Dendritic cell treated with granulocyte-macrophage colony-stimulating factor and Interleukin-4, amounts not matched to agents 40 ng/mL and 50 ng/mL, for 4 days (primary cell): ENCODE measurements around the gene NDUFS2.

Experiments used
- H3K27ac Mint-ChIP-seq: one replicate; pipeline ENCODE4 v1.8.0; 2022; ENCODE audit warnings: mild to moderate bottlenecking, mixed read lengths
- H3K27me3 Mint-ChIP-seq: one replicate; pipeline ENCODE4 v1.8.0; 2022; ENCODE audit warnings: mild to moderate bottlenecking, mixed read lengths
- H3K36me3 Mint-ChIP-seq: one replicate; pipeline ENCODE4 v1.8.0; 2022; ENCODE audit warnings: low read depth, mixed read lengths
- H3K4me1 Mint-ChIP-seq: one replicate; pipeline ENCODE4 v1.8.0; 2022; ENCODE audit warnings: low read depth, mixed read lengths
- H3K4me3 Mint-ChIP-seq: one replicate; pipeline ENCODE4 v1.8.0; 2022; ENCODE audit warnings: mild to moderate bottlenecking, moderate library complexity, mixed read lengths
- H3K9me3 Mint-ChIP-seq: one replicate; pipeline ENCODE4 v1.8.0; 2022; ENCODE audit warnings: mixed read lengths
- intact Hi-C: fragments of 100-400 bp; cut with micrococcal nuclease; formaldehyde crosslinking; loops from one replicate; pipeline ENCODE4 v1.15.0; 2022

The NDUFS2 gene

DNA sequence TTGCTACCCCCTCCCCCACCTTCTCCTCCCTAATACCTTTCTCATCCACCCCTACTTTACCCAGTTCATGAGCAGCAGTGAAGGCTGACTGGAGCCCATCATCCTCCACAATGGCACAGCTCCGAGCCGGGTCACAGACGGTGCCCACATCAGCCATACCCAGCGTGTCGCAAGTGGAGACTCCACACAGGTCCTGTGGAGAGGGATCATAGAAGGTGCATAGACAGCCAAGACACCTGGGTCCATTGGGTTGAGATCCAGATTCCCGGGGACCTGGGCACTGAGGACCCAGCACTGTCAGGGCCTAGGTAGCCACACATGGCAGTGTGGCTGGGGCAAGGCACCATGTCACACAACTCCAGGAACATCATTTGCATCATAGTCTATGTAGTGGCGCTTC is 6.1 kb upstream of the NDUFS2 start:
- Mint-ChIP-seq H3K27me3 (peaks cover 4% of the 10 kb centered on the region), H3K27ac (peak overlapping the region; percentile 56), H3K4me3 (no peak overlapping the region), H3K4me1 (peaks cover 94% of the 10 kb centered on the region), H3K36me3 (no peaks in the 10 kb centered on the region), H3K9me3 (no peaks in the 10 kb centered on the region)
- intact Hi-C loops = no loop called here

DNA sequence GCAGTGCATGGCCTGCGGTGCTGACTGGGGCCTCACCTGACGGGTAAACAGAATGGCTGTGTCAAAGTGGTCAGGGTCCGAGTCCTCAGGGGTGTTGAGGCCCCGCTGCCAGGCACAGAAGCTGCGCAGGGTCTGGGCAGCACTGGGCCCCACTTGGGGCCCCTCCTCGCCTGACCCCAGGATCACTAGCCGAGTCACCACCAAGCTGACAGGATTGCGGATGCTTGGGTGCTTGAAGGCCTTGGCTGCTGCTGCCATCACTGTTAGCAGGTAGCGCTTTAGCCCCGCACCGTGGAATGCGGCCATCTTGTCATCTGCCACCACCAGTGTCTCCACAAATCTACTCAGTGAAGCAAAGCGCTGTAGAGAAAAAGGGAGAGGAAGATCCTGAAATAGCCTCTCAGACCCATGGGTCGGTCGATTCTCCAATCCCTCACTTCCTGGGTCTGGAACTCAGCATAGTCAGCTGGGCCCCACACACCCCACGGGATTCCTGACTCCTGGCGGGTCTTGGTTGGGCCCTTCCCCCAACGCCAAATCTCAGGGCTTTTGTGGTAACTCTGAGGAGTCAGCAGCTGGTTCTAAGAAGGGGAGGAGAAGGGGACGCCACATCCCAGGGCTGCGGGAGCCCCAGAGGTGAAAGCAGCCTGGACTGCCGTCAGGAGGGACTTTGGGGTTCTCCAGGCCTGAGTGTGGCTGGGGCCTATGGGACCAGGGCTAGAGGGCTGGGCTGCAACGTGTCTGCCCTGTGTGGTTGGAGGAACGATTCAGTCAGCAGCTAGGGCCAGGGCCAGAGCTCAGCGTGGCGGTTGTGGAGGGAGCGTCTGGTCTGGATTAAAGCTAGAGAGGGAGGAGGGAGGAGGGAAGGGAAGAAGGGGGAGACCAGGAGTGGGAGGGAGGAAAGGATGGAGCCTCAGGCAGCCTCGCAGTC is 5.4 kb upstream of the NDUFS2 start:
- no peak overlapping the region for H3K4me3 Mint-ChIP-seq
- intact Hi-C loops = no loop called here
- peak overlapping the region; percentile 56 for H3K27ac Mint-ChIP-seq
- H3K4me1 Mint-ChIP-seq = peaks cover 94% of the 10 kb centered on the region
- H3K9me3 Mint-ChIP-seq = no peaks in the 10 kb centered on the region
- no peaks in the 10 kb centered on the region for H3K36me3 Mint-ChIP-seq
- H3K27me3 Mint-ChIP-seq = peaks cover 4% of the 10 kb centered on the region

DNA sequence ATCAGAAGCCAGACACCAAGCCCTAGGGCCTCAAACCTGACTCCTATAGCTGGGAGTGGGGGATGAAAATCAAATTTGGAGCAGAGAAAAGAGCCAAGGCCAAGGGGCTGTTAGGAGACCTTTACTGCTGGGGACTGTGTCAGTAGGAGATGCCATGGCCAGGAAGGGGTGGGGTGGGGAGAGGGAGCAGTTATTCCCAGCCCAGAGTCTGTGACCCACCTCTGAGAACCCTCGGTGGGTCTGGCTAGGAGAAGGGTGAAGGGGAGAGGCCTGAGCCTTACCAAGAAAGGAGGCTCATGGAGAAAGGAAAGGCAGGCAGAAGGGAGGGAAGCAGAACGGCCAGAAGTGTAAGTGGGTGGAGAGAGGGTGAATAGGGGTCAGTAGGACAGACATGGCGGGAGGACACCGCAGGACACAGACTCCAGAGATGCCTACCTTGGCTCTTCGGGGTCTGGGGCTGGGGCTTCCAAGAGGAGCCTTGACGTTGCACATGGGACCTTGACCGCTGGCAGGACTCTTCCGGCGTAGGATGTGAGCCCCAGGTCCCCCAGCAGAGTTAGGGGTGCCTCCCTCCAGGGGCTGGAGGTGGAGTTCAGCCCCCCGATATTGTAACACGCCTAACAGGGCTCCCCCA is 4.5 kb upstream of the NDUFS2 start:
- no peak overlapping the region for H3K4me3 Mint-ChIP-seq
- H3K27ac Mint-ChIP-seq = peak overlapping the region; percentile 56
- H3K9me3 Mint-ChIP-seq = no peaks in the 10 kb centered on the region

DNA sequence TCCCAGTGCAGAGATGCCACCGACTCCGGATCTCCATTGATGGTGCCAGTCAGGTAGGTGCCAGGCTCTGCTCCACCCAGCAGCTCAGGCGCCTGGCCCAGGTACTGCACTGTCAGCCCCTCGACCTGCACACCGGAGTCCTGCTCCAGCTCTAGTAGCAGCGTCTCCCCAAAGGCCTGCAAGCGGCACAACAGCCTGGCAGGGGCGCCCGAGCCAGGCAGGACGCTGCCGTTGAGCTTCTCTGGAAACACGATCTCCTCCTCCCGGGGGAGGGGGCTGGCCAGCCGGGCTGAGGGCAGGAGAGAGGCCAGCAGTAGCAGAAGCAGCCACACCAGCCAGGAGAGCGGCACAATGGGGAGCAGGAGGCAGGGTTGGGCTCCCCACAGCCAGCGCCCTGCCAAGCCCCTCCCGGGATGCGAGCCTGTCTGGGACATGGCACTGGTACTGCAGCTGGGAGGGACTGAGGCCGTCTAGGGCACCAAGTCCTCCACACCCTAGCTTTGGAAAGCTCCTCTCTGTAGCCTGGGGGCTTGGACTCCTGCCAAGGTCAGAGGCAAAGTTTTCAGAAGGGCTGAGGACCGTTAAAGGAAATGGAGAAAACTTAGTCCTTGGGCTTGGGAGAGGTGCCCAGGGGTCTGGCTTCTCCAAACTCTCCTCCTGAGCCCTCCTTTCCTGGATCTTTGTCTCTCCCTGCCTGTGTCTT is 3.8 kb upstream of the NDUFS2 start:
- intact Hi-C loops = no loop called here
- Mint-ChIP-seq H3K9me3 (no peaks in the 10 kb centered on the region), H3K4me1 (peaks cover 81% of the 10 kb centered on the region), H3K36me3 (no peaks in the 10 kb centered on the region), H3K27me3 (peaks cover 4% of the 10 kb centered on the region), H3K27ac (peak overlapping the region; percentile 56), H3K4me3 (no peak overlapping the region)

More for the DNA sequence above, 4.5 kb upstream of the NDUFS2 start:
- H3K36me3 Mint-ChIP-seq = no peaks in the 10 kb centered on the region
- peaks cover 87% of the 10 kb centered on the region for H3K4me1 Mint-ChIP-seq
- intact Hi-C loops = no loop called here
- peaks cover 4% of the 10 kb centered on the region for H3K27me3 Mint-ChIP-seq

DNA sequence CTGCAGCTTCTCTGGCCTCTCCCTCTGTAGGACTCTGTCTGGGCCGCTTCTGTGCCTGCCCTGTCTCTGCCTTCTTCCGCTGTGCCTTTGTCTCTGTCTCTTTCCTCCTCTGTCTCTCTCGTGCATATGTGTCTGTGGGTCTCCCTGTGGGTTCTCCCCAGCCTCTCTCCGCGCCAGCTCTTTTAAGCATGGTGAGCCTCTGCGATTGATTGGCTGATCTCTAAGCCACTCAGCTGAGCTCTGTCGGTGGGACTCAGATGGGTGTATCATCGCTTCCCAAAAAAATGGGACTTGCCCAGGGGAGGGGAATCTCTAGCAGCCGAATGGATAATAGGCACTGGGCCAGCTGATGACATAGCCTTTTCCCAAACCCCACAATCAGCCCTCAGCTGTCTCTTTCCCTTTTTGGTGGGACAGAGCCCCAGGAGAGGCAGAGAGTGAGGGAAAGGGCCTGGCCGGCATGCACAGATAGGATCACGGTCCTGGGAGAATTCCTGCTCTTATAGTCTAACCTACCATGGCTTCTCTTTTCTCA is 3.2 kb upstream of the NDUFS2 start, which contains the start of gene ADAMTS4:
TSS of gene ADAMTS4 (minus strand) at position 158 of the 535 bp plus-strand sequence. CDS start 427 bp downstream, outside the sequence.
- Mint-ChIP-seq H3K36me3 (peaks cover 6% of the 10 kb centered on the region), H3K4me1 (peaks cover 81% of the 10 kb centered on the region), H3K27ac (peak within 1 kb of the TSS; percentile 95), H3K27me3 (peaks cover 4% of the 10 kb centered on the region), H3K4me3 (no peak within 1 kb of the TSS), H3K9me3 (no peaks in the 10 kb centered on the region)
- intact Hi-C loops = no loop called here

DNA sequence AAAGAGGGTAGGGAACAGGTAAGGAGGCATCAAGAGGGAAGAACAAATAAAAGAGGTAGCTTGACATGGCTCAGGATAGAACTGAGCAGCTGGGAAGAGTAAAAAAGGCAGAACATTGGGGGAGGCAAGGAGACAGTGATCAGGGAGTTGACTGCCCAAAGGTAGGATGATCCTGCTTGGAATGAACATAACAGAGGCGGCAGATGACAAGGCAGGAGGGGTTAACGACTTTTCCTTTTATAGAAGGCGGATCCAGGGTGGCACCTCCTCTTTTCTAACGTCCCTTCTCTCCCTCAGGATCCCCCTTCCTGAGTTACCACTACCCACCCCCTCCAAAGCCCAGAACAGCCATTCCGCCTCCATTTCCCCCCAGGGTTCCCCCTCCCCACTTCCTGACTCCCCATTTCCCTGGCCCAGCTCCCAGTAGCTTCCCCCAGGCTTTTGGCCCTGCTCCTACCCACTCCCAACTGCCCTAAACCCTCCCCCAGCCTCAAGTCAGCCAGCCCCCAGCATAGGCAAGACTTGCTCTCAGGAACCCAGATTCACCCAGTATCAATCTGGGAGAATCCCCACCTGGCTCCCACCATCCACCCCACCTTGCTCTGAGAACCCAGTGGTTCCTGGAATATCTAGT is 2.5 kb upstream of the NDUFS2 start:
- intact Hi-C loops = no loop called here
- H3K27ac Mint-ChIP-seq = peak overlapping the region; percentile 95
- peaks cover 4% of the 10 kb centered on the region for H3K27me3 Mint-ChIP-seq
- H3K4me3 Mint-ChIP-seq = no peak overlapping the region
- H3K36me3 Mint-ChIP-seq = peaks cover 12% of the 10 kb centered on the region
- H3K4me1 Mint-ChIP-seq = peaks cover 82% of the 10 kb centered on the region
- no peaks in the 10 kb centered on the region for H3K9me3 Mint-ChIP-seq

DNA sequence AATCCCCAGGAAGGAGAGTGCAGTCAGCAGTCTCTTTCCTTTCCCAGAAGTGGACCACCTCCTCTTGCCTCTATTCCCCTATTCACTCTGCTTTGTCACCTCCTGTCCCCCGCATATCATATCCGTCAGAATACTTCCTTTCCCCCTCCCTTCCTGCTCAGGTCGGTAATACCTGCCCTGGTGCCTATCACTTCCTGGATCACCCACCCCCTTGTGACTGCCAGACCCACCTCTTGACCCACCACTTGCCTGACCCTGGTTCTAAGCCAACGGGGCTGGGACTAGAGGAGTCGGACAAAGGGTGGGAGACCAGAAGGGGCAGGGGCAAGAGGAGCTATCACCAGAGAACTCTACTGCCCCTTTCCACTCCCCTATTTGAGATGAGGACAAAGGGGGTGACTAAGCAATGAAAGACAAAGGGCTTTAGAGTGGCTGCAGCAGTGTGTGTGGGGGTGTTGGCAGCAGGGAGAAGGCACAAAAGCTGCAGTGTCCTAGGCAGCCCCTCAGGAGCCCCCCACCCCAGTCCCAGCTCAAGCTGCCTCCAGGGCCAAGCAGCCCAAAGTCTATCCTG is 1.7 kb upstream of the NDUFS2 start:
- Mint-ChIP-seq H3K36me3 (peaks cover 21% of the 10 kb centered on the region), H3K27me3 (peaks cover 4% of the 10 kb centered on the region), H3K4me1 (peaks cover 82% of the 10 kb centered on the region), H3K27ac (peak overlapping the region; percentile 95), H3K9me3 (no peaks in the 10 kb centered on the region), H3K4me3 (no peak overlapping the region)
- intact Hi-C loops = no loop called here

- intact Hi-C loops = no loop called here
- Mint-ChIP-seq H3K9me3 (no peaks in the 10 kb centered on the region), H3K27me3 (peaks cover 4% of the 10 kb centered on the region), H3K4me1 (peaks cover 77% of the 10 kb centered on the region), H3K4me3 (peak overlapping the region; percentile 87), H3K36me3 (peaks cover 28% of the 10 kb centered on the region), H3K27ac (peak overlapping the region; percentile 95)
These were observed 953 bp upstream of the NDUFS2 start for GRCh38 chr1:161200992-161201835.

GRCh38 chr1:161206411-161207140 is 4.4 kb downstream of the NDUFS2 start:
- Mint-ChIP-seq H3K27ac (peak overlapping the region; percentile 6), H3K36me3 (peaks cover 82% of the 10 kb centered on the region), H3K27me3 (no peaks in the 10 kb centered on the region), H3K4me1 (peaks cover 49% of the 10 kb centered on the region), H3K4me3 (no peak overlapping the region), H3K9me3 (no peaks in the 10 kb centered on the region)
- intact Hi-C loops = no loop called here

DNA sequence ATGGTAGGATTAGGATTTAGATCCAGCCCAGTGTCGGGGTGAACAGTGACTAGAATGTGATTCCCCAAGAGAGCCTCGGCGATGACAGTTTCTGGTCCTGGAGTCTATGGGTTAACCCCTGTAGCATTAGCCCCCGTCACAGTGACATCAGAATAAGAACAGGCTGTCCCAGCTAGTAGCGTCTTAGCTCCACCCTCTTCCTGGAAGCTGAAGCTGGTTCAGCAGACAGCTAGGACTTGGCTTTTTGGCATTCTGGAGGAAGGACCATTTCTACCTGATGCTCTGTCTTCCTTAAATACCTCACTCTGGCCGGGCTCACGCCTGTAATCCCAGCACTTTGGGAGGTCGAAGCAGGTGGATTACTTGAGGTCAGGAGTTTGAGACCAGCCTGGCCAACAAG is 5.0 kb downstream of the NDUFS2 start:
- no peaks in the 10 kb centered on the region for H3K27me3 Mint-ChIP-seq
- H3K9me3 Mint-ChIP-seq = no peaks in the 10 kb centered on the region
- H3K27ac Mint-ChIP-seq = no peak overlapping the region
- H3K4me3 Mint-ChIP-seq = no peak overlapping the region
- intact Hi-C loops = no loop called here
- H3K36me3 Mint-ChIP-seq = peaks cover 88% of the 10 kb centered on the region
- peaks cover 45% of the 10 kb centered on the region for H3K4me1 Mint-ChIP-seq

- no peak overlapping the region for H3K4me3 Mint-ChIP-seq
- peaks cover 46% of the 10 kb centered on the region for H3K4me1 Mint-ChIP-seq
- H3K27me3 Mint-ChIP-seq = no peaks in the 10 kb centered on the region
- intact Hi-C loops = loop anchor here (2.0 to 5.0 kb wide), 2 partner anchors 15 to 172 kb away; no protein-coding TSS in a partner anchor
- peak overlapping the region; percentile 52 for H3K27ac Mint-ChIP-seq
- H3K36me3 Mint-ChIP-seq = peaks cover 100% of the 10 kb centered on the region
- H3K9me3 Mint-ChIP-seq = no peaks in the 10 kb centered on the region
These were observed 7.7 kb downstream of the NDUFS2 start for GRCh38 chr1:161209790-161210409.
